Loucy (cell line): Measurements from ENCODE around the gene PBX1.

Source experiments
- H2AFZ ChIP-seq: fragments of 200-600 bp; sonication (generic); 2 replicates; pipeline ENCODE4 v1.6.0; 2016; ENCODE audit warnings: antibody characterized with exemption, mild to moderate bottlenecking, low read length, moderate library complexity
- H3F3A ChIP-seq: fragments of 200-600 bp; 2 replicates; pipeline ENCODE4 v1.6.0; 2016; ENCODE audit warnings: antibody characterized with exemption, low read depth, mild to moderate bottlenecking
- H3K27me3 ChIP-seq: fragments of 200-600 bp; sonication (generic); 2 replicates; pipeline ENCODE4 v1.6.1; 2014; ENCODE audit warnings: low read length, mild to moderate bottlenecking; ENCODE audit not compliant: insufficient read depth, poor library complexity, severe bottlenecking
- H3K36me3 ChIP-seq: fragments of 200-600 bp; sonication (generic); 2 replicates; pipeline ENCODE4 v1.6.1; 2016; ENCODE audit warnings: low read length; ENCODE audit not compliant: insufficient read depth
- H3K4me1 ChIP-seq: fragments of 200-600 bp; sonication (generic); 2 replicates; pipeline ENCODE4 v1.5.1; 2014; ENCODE audit warnings: low read length, mild to moderate bottlenecking; ENCODE audit not compliant: insufficient read depth, poor library complexity, severe bottlenecking
- H3K4me2 ChIP-seq: fragments of 200-600 bp; sonication (generic); 2 replicates; pipeline ENCODE4 v1.6.0; 2014; ENCODE audit warnings: antibody characterized with exemption, low read length, low read depth, mild to moderate bottlenecking; ENCODE audit not compliant: poor library complexity, severe bottlenecking
- H3K4me3 ChIP-seq: fragments of 200-600 bp; sonication (generic); 2 replicates; pipeline ENCODE4 v1.5.1; 2014; ENCODE audit warnings: low read length, mild to moderate bottlenecking, mixed read lengths; ENCODE audit not compliant: poor library complexity, severe bottlenecking
- H3K79me2 ChIP-seq: fragments of 200-600 bp; sonication (generic); 2 replicates; pipeline ENCODE4 v1.6.1; 2014; ENCODE audit warnings: low read length; ENCODE audit not compliant: insufficient read depth
- H3K9ac ChIP-seq: fragments of 200-600 bp; sonication (generic); 2 replicates; pipeline ENCODE4 v1.6.0; 2014; ENCODE audit warnings: mild to moderate bottlenecking, low read depth, low read length, moderate library complexity; ENCODE audit not compliant: poor library complexity, severe bottlenecking
- H3K9me2 ChIP-seq: fragments of 200-600 bp; sonication (generic); replicated peaks from 2 replicates; pipeline ENCODE4 v1.6.1; 2016; ENCODE audit warnings: low read depth, low read length, mixed read lengths
- H3K9me3 ChIP-seq: fragments of 200-600 bp; sonication (generic); 2 replicates; pipeline ENCODE4 v1.6.1; 2014; ENCODE audit warnings: mild to moderate bottlenecking, antibody characterized with exemption, low read length, low read depth; ENCODE audit not compliant: insufficient read depth
- H4K20me1 ChIP-seq: fragments of 200-600 bp; sonication (generic); 2 replicates; pipeline ENCODE4 v1.6.0; 2014; ENCODE audit warnings: antibody characterized with exemption, low read length, mild to moderate bottlenecking; ENCODE audit not compliant: insufficient read depth, poor library complexity, severe bottlenecking
- EZH2phosphoT487 ChIP-seq: fragments of 200-600 bp; IDR thresholded peaks from 2 replicates; pipeline ENCODE4 v1.6.1; 2018; ENCODE audit warnings: antibody characterized with exemption, mild to moderate bottlenecking, moderate library complexity, borderline replicate concordance
- TF ChIP-seq, protein P1 (sequence below): fragments of 200-600 bp; sonication (generic); conservative IDR thresholded peaks from 2 replicates; pipeline ENCODE4 v1.5.1; 2014; ENCODE audit warnings: mild to moderate bottlenecking, antibody characterized with exemption, low read length

Gene PBX1

DNA sequence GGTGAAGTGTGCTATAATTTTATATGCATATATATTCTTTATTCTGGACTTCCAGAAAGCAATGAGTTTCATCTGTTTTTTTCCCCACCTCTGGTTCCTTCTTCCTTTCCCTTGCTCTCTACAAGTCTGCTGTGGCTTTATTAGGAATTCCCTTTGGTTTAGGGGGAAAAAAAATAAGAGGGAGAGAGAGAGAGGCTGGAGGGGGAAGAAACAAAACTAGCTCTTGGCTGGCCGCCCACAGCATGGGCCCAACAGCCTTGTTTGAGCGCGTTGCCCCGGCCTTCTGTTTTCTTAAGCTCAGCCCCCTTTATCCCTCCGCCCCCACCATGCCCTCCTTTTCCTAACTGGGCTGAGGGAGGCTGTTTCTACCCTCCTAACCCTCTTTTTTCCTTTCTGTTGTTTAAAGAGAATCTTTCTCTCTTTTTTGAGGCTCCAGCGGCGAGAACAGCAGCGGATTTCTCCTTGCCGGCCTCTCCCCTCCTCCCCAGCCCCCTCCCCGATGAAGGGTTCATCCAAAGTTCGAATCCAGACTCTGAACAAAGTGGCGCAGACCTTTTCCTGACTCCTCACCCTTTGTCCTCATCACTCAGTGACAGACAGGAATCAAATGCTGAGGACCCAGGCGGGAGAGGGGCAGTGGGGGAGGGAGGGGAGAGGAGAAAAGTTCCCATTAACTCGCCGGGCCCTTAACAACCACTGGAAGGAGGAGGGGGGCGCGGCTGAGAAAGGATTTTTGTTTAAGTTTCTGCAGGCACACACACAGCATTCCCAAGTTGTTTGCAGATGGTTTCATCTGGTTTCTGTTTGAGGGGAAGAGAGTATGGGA lies 29.7 kb downstream of the PBX1 start:
- H3K9me2 ChIP-seq, result no peaks in the 10 kb centered on the region
- TF ChIP-seq, protein P1, sequence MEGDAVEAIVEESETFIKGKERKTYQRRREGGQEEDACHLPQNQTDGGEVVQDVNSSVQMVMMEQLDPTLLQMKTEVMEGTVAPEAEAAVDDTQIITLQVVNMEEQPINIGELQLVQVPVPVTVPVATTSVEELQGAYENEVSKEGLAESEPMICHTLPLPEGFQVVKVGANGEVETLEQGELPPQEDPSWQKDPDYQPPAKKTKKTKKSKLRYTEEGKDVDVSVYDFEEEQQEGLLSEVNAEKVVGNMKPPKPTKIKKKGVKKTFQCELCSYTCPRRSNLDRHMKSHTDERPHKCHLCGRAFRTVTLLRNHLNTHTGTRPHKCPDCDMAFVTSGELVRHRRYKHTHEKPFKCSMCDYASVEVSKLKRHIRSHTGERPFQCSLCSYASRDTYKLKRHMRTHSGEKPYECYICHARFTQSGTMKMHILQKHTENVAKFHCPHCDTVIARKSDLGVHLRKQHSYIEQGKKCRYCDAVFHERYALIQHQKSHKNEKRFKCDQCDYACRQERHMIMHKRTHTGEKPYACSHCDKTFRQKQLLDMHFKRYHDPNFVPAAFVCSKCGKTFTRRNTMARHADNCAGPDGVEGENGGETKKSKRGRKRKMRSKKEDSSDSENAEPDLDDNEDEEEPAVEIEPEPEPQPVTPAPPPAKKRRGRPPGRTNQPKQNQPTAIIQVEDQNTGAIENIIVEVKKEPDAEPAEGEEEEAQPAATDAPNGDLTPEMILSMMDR, result no peak
- no peak for TF ChIP-seq EZH2phosphoT487
- no peaks in the 10 kb centered on the region for H3K9me3 ChIP-seq
- no peak overlapping the region for H3K9ac ChIP-seq
- H3K4me1 ChIP-seq, result no peaks in the 10 kb centered on the region
- H3F3A ChIP-seq, result no peaks in the 10 kb centered on the region
- no peak overlapping the region for H2AFZ ChIP-seq
- no peaks in the 10 kb centered on the region for H3K27me3 ChIP-seq
- no peaks in the 10 kb centered on the region for H4K20me1 ChIP-seq
- H3K4me3 ChIP-seq, result no peak overlapping the region
- no peaks in the 10 kb centered on the region for H3K36me3 ChIP-seq
- no peaks in the 10 kb centered on the region for H3K79me2 ChIP-seq
- no peak overlapping the region for H3K4me2 ChIP-seq

DNA sequence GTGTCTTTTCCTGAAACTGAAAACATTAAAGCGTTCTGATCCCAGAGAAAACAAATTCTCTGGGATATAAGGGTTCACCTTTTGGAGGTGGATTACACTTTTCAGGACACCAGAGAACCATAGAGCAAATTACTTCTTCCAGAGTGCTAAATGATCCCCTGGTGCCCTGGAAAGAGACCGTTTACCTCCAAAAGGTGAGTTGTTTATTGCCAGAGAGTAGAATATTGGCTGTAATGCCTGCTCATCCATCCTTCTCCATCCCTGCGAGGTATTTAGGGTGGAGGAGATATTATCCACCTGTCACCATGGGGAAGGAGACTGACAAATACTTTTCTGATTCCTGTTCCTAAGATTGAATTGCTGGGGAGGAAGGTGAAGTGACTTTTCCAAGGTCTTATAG lies 30.4 kb downstream of the PBX1 start:
- H3K36me3 ChIP-seq, result no peaks in the 10 kb centered on the region
- H3K27me3 ChIP-seq, result no peaks in the 10 kb centered on the region
- H3K79me2 ChIP-seq, result no peaks in the 10 kb centered on the region
- H3K4me3 ChIP-seq, result no peak overlapping the region
- no peak overlapping the region for H3K4me2 ChIP-seq
- H2AFZ ChIP-seq, result no peak overlapping the region
- no peak overlapping the region for H3K9ac ChIP-seq
- H3F3A ChIP-seq, result no peaks in the 10 kb centered on the region
- TF ChIP-seq, protein P1, result no peak
- no peaks in the 10 kb centered on the region for H3K9me3 ChIP-seq
- no peaks in the 10 kb centered on the region for H3K4me1 ChIP-seq
- no peaks in the 10 kb centered on the region for H4K20me1 ChIP-seq
- H3K9me2 ChIP-seq, result no peaks in the 10 kb centered on the region

DNA sequence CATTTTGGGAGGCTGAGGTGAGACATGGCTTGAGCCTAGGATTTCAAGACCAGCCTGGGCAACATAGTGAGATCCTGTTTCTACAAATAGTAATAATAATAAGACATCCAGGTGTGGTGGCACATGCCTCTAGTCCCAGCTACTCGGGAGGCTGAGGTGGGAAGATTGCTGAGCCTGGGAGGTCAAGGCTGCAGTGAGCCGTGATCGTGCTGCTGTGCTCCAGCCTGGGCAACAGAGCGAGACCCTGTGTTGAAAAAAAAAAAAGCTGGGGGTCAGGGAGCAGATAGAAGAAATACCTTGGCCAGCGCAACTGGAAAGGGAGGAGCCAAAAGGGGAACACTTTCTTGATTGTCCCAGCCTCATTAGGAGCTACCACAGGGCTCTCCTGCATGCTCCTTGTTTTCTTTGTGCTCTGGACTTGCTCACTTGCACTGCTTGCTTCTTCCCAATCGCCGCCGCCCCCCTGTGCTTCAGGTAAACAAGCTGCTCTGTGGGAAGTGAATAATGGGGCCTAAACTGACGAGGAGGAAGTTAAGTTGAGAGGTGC lies 31.1 kb downstream of the PBX1 start:
- no peak overlapping the region for H3K9ac ChIP-seq
- no peaks in the 10 kb centered on the region for H3K79me2 ChIP-seq
- H3K27me3 ChIP-seq, result no peaks in the 10 kb centered on the region
- H3K4me2 ChIP-seq, result no peak overlapping the region
- TF ChIP-seq, protein P1, result no peak
- no peak for TF ChIP-seq EZH2phosphoT487
- H4K20me1 ChIP-seq, result no peaks in the 10 kb centered on the region
- no peaks in the 10 kb centered on the region for H3F3A ChIP-seq
- H3K9me2 ChIP-seq, result no peaks in the 10 kb centered on the region
- H3K36me3 ChIP-seq, result no peaks in the 10 kb centered on the region
- H3K4me1 ChIP-seq, result no peaks in the 10 kb centered on the region
- H2AFZ ChIP-seq, result no peak overlapping the region
- no peaks in the 10 kb centered on the region for H3K9me3 ChIP-seq
- H3K4me3 ChIP-seq, result no peak overlapping the region
